GM23248 (cell line): ENCODE measurements around the gene ACSS3.

Experiments
- EZH2 ChIP-seq: fragments of 200-600 bp; sonication (generic); IDR thresholded peaks from 2 replicates; pipeline ENCODE4 v1.6.1; 2018; ENCODE audit warnings: antibody characterized with exemption, mild to moderate bottlenecking; ENCODE audit not compliant: insufficient read depth, poor library complexity, severe bottlenecking
- EZH2phosphoT487 ChIP-seq: fragments of 200-600 bp; sonication (generic); IDR thresholded peaks from 2 replicates; pipeline ENCODE4 v1.6.1; 2018; ENCODE audit warnings: antibody characterized with exemption, moderate library complexity, mild to moderate bottlenecking, low read depth; ENCODE audit not compliant: insufficient read depth

DNA sequence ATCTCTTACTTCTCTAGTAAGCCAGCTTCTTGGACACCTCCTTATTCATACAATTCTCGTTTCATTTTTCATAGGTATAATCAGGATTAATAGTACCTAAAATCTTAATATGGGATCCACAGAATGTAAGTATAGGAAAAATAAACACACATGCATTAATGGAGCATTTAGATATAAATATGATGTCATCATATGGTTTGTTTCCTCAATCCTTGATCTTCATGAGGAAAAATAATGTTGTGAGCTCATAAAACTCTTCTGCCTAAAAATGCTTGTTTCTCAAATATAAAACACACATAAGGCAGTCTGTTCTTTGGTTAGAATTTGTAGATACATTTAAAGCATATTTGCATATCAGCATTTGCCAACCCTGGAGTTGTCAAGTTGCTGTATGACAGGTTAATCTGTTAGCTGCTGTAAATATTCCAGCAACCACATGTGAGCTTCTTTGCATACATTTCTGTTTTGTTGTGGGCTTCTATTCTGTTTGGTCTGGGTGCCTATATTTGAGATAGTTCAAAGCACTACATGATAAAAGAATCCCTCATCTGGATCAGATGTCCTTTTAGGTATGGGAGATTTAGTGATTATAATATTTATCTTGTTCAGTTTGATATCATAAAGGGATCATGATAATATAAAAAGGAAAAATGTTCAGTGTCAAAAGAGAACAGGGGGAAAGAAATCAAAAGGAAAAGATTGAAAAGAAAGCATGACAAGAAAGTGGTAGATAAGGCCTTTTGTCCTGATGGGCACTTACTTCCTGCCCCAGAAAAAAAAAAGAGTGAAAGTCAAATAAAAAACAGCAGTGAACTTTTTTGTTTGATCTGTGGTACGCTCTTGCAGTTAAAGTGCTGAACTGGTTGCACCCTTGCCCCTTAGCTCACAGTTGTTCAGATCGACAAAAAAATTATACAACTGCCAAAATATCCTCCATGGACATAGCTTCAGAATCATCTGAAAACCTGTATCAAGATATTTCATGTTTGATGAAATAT lies 68.6 kb downstream of the ACSS3 start:
- TF ChIP-seq EZH2 (no peak), EZH2phosphoT487 (no peak)
